ENCODE results near the gene BMP7.

The BMP7 gene

DNA sequence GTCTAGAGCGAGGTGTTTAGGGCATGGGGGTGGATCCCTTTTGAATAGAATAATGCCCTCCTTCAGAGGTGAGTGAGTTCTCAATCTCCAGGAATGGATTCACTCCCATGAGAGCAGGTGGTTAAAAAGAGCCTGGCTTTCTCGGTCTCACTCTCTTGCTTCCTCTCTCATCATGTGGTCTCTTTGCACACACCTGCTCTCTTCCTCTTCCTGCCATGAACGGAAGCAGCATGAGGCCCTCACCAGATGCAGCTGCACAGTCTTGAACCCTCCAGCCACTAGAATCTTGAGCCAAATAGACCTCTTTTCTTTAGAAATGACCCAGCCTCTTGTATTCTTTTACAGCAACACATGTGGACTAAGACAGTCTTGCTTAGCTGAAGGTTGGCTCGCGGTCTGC is 119.3 kb downstream of the BMP7 start:
- no peak for DNase-seq (ENCODE audit: low spot score)

DNA sequence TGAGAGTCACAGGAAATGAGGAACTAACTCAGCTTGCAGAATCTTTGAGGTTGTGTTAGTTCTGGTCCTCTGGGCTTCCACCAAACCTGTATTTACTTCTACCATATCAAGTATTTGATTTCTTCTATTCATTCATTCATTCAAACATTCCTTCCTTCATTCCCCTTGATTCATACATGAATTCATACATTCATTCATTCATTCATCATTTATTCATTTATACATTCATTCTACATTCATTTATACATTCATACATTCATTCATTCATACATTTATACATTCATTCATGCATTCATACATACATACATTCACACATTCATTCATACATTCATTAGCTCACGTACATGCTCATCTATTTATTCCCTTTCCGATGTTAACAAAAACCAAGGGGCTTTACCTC is 120.3 kb downstream of the BMP7 start:
- no peak for DNase-seq (ENCODE audit: low spot score)

DNA sequence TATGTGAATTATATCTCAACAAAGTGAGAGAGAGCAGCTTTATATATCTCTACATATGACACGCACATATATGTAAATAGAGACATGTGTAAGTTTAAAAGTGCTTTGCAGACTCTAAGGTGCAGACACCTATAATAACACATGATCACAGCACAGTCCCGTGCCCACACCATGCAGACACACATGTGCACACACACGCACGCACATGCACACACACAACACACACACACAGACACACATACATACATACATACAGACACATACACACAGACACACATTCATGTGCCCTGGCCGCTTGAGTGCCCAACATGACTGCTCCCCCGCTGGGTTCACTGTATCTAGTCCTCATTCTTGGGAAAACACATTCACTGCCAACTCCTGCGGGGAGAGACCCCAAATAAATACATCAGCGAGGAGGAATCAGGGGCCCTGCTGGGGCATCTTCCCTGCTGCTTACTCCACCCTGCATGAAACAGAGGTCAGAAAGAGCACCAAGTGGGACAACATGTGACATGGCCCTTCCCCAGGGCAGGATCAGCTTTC is 121.3 kb downstream of the BMP7 start:
- DNase-seq (ENCODE audit: low spot score), result no peak

DNA sequence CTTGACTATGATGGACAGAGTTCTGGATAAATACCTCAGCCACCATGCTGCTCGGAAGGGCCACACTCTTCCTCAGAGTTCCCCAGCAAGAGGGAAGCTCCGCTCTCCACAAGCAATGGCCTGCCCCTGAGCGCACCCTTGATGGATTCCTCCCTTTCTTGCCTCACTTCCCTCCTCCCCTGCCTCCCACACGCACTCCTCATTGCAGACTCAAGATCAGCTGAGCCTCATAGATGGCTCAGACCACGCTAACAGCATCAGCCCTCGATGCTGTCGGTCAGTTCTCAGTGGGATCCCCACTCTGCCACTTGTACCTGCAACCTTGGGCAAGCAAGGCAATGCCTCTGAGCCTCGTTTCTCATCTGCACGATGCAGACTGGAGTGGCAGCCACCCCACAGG is 123.3 kb downstream of the BMP7 start:
- DNase-seq (ENCODE audit: low spot score), result no peak

DNA sequence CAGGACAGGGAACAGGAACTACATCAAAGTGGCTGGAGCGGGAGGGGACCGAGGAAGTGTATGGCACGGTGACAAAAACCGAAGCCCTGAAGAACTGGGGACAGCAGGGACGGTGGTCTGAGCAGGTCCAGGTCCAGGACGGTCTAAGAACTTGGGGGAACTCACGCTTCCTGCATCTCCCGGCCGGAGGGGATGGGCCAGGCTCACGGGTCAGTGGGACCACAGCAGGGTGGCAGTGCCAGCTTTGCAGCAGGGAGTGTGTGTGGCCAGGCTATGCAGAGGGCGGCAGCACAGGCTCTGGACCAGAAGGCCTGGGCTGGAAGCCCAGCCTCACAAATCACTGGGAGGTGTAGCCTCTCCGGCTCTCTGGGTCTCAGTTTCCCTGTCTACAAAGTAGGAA is 123.8 kb downstream of the BMP7 start:
- DNase-seq (ENCODE audit: low spot score), result no peak

DNA sequence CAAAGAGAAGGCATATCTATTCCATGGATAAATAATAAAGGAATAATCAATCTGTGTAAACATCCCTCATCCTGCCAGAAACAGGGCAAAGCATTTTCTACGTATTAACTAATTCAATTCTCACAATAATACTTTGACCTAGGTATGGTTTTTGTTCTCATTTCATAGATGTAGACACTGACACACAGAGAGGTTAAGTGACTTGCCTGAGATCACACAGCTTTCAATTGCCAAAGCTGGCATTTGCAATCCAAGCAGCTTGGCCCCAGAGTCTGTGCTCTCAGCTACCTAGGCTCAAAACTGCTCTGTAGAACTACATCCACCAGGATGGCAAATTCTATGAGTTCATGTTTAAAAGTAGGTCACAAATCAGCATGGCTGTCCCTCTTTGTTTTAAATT is 124.9 kb downstream of the BMP7 start:
- DNase-seq (ENCODE audit: low spot score), result no peak

DNA sequence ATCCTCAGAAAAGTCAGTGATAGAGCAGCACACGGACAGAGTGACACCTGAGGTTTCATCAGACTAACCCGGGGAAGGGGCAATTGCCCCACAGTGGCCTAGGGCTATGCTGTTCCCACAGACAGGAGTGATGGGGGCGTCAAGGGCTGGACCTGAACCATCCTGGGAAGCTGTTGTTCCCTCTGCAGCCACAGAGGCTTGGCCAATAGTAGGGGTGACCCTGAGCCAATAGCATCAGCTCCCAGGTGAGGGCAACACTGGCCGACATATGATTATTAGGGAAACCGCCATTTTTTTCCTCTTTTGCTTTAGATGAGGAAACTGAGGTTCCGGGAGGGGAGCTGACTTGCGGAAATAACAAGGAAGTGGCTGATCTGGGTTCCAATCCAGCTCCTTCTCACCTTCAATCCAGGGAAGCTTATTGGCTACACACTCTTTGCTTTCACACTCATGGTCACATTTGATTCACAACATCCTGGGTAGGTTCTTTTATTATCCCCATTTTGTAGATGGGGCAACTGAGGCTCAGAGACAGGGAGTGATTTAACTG is 126.0 kb downstream of the BMP7 start:
- DNase-seq (ENCODE audit: low spot score), result no peak

DNA sequence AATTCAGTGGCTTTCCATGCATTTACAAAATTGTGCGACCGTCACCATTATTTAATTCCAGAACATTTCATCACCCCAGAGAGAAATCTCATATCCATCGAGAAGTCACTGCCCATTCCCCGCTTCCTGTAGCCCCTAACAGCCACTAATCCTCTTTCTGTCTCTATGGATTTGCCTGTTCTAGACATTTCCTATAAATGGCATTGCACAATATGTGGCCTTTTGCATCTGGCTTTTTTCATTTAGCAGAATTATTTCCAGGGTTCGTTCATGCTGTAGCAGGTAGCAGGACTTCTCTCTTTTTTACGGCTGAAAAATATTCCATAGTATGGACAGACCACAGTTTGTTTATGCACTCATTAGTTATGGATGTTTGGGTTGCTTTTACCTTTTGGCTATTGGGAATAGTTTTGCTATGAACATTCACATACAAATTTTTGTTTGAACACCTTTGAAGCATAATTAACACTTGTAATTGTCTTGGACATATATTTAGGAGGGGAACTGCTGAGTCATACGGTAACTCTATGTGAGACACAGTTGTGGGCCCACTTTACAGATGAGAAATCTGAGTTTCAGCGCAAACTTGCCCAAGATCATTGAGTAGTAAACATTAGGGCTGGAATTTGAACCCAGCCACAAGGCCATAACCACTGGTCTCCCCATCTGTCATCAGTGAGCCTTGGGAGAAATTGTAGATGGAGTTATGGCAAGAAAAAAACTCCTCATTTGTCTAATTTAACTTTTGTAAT is 126.9 kb downstream of the BMP7 start:
- no peak for DNase-seq (ENCODE audit: low spot score)

DNA sequence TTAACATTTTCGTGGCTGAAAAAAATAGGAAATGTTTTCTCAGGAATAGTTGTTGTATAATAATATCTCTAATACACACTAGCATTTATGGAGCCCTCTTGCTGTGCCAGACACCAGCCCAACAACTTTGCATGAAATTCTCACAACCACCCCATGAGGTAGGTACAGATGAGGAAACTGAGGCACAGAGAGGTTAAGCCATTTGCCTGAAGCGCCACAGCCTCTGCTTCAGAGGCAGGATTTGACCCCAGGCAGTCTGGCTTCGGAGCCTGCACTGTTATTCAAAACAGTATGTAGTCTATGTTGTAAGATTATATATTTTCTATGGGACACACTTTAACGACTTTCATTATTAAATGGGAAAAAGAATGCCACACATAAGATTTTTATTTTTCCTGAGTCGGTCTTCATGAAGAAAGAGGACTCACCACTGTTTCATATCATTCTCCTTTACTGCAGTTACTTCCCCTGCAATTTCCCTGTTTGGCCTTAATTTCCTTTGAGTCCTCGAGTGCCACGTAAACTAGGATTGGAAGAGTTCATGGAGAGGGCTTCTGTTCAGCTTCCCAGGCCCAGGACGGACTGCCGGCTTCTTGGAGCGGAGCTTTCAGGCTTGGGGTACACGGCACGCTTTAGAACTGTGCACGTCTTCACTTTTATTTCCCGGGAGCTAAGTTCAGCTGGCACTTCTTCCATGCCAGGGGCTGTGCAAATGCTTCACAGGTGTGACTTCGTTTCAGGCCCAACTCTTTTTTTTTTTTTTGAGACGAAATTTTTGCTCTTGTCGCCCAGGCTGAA is 128.0 kb downstream of the BMP7 start:
- no peak for DNase-seq (ENCODE audit: low spot score)

DNA sequence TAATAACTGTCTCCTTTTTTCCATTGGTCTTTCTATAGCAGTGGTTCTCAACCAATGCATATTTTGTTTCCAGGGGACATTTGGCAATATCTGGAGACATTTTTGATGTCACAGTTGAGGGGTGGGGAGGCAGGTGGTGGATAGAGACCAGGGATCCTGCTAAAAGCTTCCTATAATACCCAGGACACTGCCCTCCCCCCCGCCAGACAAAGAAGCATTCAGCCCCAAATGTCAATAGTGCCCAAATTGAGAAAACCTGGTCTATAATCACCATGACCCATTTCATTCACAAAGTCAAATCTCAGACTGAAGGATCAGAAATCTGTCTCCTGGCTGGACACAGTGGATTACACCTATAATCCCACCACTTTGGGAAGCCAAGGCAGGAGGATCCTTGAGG is 128.8 kb downstream of the BMP7 start:
- DNase-seq (ENCODE audit: low spot score), result no peak

DNA sequence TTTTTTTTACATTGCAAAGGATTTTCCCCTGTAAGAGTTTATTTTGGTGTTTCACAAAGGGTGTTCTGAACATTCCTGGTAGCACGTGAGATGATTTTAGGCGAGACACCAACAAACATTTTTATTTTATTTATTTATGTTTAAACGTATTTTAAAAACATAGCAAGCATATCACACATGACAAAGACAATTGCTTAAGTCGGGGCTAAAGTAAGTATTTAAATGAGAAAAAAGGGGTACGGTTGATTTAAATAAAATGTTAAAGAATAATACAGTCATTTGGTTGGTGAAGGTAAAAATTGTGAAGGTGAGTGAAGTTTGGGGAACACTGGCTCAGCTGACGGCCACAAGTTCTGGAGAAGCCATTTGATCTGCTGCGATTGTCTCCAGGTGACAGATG is 129.7 kb downstream of the BMP7 start:
- DNase-seq (ENCODE audit: low spot score), result no peak

DNA sequence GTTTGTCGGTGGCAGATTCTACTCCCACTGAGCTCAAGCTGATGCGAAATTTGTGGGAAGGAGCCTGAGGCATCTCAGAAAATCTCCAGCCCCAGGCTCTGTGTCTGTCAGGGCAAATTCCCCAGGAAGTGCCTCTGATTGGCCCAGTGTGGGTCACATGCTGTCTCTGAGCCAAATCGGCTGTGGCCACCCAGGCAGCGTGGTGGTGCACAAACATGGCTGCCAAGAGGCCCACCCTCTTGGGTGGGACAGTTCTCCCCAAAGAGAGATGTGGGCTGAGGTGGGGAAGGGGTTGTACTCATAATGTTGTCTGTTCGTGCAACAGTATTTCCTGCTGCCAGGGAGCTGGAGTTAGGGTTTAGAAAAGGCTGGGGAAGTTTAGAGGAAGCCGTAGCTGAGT is 130.6 kb downstream of the BMP7 start:
- DNase-seq (ENCODE audit: low spot score), result no peak

DNA sequence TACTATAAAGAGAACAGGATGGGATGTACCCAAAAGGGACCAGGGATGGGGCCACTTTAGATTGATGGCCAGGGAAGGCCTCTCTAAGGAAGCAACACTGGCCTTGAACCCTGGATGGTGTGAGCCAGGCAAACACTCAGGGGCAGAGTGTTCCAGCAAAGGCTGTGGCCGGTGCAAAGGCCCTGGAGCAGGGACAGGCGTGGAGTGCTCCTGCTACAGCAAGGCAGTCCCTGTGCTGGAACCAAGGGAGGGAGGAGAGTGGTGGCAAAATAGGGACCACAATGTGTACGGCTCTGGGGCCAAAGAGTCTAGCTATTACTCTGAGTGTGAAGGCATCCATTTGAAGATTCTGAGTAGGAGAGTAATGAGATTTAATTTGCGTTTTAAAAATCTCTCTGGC is 131.6 kb downstream of the BMP7 start:
- DNase-seq (ENCODE audit: low spot score), result no peak

DNA sequence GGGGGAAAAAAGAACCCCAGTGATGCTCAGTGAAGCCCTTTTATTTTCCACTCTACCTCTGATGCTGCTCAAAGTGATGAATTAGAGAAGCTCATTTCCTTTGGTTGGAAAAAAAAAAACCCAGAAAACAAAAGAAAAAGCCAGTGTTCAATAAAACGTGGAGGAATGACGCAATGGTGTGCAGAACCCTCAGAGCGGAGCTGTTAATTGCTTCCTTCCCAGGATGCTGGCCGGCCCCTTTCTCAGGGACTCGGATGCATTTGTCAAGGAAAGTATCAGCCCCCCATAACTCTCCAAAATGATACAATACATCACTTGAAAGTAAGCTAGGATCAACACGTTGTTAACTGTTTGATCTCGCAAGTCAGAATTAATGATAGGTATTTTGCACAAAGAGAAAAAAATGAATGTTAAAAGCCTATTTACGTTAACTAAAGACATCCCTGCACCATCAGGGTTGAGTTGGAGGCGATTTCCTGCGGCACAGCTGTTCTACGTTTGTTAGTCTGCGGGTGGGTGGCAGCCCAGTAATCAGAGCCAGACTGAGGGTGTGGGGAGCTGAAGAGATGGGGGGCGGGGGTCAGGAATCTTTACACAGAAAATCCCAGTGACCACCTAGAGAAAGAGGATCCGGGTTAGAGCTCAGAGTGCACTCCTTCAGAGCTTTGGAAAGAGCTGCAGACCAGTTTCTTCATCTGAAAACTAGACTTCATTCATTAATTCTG is 132.4 kb downstream of the BMP7 start:
- DNase-seq (ENCODE audit: low spot score), result no peak

DNA sequence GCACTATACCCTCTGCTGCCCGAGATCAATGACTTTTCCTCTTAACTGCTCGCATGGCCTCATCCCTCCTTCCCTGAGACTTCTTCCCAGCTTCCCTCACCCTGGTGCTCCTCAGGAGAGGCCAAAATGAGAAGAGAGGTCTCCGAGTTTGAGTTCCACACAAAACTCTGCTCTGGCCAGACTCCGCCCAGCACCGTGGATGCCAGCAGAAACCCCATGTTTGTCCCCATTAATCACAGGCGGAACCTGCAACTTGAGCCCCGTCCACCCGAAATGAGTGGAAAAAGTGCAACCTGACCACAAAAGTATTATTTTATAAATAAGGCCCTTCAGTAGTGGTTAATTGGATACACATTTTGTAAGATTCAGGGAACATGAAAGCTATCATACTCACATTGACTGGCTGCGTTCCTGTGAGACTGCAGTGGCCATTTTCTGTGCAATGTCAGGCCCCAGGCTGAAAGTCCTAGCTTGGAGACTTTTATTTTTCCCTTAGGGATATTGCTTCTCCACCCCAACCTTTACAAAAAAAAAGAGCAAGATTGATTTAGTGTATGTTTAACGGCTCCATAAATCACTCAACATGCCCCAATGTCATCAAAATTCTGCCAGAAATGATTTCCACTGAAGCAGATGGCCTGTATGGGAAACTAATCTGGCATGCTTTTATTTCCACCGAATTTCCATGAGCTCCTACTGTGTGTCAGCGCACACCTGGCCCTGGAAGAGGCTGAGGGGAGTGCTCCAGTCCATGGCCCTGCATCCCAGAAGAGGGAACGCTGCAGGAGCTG is 134.6 kb downstream of the BMP7 start:
- DNase-seq (ENCODE audit: low spot score), result no peak

DNA sequence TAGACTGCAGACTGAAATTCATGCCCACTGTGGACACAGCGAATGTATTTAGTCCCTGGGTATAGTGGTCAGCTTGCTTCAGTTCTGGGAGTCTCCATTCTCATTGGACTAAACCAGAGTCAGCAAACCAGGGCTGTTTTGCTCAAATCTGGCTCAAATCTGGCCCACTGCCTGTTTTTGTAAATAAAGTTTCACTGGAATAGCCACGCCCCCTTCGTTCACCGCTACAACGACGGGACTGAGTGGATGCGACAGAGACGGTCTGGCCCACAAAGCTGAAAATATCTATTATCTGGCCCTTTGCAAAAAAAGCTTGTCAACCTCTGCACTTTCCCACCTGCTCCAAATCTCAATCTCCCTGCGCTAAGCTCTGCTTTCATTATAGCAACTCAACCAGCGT is 135.4 kb downstream of the BMP7 start:
- DNase-seq (ENCODE audit: low spot score), result no peak

DNA sequence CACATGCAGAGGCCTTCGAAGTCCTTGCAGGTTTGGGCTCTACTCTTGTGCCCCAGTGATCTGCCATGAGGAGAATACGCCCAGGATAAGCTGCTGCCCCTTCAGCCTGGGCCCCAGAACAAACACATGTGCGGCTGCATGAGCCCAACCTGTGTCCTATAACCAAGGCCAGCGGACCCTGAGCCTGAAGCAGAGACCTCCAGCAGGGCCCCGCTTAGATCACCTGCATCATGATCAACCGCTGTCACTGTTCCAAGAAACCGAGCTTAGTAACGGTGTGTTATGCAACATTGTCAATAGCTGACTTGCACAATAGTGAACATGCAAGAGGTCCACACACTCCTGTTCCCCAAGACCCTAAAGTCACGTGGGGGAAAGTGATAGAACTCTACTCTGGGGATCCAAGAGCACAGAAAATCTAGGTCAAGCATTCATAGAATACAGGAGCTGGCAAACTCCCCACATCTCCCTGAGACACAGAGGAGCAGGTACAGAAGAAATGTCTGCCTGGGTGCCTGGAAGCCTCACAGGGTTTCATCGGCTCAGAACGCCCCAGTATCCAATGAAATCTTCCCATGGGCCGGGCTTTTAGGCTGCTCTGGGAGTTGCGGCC is 136.2 kb downstream of the BMP7 start:
- no peak for DNase-seq (ENCODE audit: low spot score)

DNA sequence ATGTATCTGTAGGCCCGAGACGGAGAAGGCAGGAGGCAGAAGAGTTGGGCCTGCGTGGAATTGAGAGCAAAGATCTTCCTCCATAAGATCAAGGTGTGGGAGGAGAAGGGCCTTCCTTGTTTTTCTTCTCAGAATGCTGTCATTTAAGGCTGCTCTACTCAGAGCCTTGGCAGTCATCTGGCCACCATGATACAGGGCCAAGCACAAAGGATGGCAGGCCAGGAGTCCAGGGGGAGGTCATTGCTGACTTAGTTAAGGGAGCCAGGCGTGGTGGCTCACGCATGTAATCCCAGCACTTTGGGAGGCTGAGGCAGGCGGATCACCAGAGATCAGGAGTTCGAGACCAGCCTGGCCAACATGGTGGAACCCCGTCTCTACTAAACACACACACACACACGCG is 137.1 kb downstream of the BMP7 start:
- DNase-seq (ENCODE audit: low spot score), result no peak

DNA sequence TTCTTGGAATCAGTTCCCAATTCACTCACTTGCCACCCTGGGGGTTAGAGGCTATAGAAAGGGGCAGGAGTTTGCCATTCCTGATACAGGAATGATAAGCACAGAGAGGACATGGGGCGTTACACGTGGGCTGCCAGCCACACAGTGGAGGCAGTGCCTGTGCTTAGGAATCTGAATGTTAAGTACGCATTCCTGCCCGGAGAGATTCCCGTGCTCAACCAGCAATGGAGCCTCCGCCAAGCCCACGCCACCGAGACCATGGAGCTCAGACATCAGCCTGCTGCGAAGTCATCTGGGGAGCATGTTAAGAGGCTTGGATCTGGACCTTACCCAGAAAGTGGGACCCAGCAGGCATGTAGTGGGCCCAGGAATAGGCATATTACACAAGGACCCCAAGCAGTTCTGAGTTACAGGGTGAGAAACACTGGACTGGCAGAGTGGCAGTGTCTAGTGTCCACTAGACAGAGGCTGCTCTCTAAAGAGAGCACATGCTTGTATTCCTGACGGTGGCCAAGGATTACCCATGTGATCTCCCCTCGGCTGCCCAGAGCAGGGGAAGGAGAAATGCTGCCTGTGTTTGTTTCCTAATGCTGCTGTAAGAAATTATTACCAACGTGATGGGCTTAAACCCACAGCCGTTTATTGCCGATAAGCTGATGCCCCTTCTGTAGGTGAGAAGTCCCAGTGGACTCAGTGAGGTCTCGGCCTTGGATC is 138.2 kb downstream of the BMP7 start:
- no peak for DNase-seq (ENCODE audit: low spot score)

DNA sequence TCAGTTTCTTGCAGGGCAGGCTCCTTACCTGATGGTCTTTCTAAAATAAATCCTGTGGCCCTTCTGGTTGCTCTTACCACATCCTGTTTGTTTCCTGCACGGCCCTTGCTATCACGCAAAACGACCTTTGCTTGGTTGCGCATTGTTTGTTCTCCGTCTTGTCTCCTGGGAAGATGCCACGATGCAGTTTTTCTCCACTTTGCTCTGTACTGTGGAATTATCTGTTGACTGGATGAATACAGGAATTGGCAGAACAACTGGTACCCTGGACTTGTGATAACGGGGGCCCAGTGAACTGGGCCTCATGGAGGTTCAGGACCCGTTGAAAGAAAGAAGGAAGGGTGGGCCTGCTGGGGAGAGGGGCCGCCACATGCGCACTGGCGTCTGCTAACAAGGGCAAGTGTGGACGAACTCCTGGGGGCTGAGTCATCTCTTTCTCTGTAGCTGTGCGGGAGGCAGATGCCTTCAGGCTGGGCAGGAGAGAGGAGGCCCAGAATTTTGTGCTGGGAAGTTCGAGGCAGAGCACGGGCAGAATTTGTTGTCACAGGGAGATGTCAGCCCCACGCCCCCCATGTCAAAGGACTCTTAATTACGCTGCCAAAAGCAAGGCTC is 139.9 kb downstream of the BMP7 start:
- no peak for DNase-seq (ENCODE audit: low spot score)
